Measurements from ENCODE around the gene CETP. TPM values are rescaled to one million over a fixed set of nuclear protein-coding genes. Genes with fewer than 3 reads are reported as not detected.
A peak's percentile ranks its signal among the peaks of the same experiment; 100 is the strongest.
"Not testable (repeated sequence)": the region's sequence is repeated elsewhere in the genome, so short reads cannot be mapped to it uniquely, and the experiment has no call there.

The CETP gene
- polyA plus RNA-seq, 3 donors = 10.2 to 11.9 (median 11.7) TPM

GRCh38 chr16:56931892-56932720, 29.6 kb upstream of the CETP start, which contains the start of gene HERPUD1:
Gene HERPUD1 (plus strand): TSS chr16:56932142. CDS start chr16:56932245, 103 bp downstream.
- peak; percentile 89 to 98 (median 96) for DNase-seq (ENCODE audit: extremely low read depth in 1 of 11, low read depth in 9 of 11, low spot score in 4 of 11)

- DNase-seq (ENCODE audit: extremely low read depth in 1 of 11, low read depth in 9 of 11, low spot score in 4 of 11) = peak in 3 of 11 donors; percentile 39 to 54 (median 46)
Observed at GRCh38 chr16:56932721-56933619, 28.8 kb upstream of the CETP start.

- DNase-seq (ENCODE audit: extremely low read depth in 1 of 11, low read depth in 9 of 11, low spot score in 4 of 11) = no peak
Observed at GRCh38 chr16:56933828-56934598, 27.7 kb upstream of the CETP start.

- not testable (repeated sequence) for DNase-seq (ENCODE audit: extremely low read depth in 1 of 11, low read depth in 9 of 11, low spot score in 4 of 11)
Observed at GRCh38 chr16:56934599-56935145, 27.1 kb upstream of the CETP start.

- DNase-seq (ENCODE audit: extremely low read depth in 1 of 11, low read depth in 9 of 11, low spot score in 4 of 11) = no peak
Observed at GRCh38 chr16:56935201-56935600, 26.5 kb upstream of the CETP start.

GRCh38 chr16:56936491-56936890, 25.3 kb upstream of the CETP start:
- DNase-seq (ENCODE audit: extremely low read depth in 1 of 11, low read depth in 9 of 11, low spot score in 4 of 11) = no peak

GRCh38 chr16:56936950-56937349, 24.8 kb upstream of the CETP start:
- DNase-seq (ENCODE audit: extremely low read depth in 1 of 11, low read depth in 9 of 11, low spot score in 4 of 11) = no peak

- DNase-seq (ENCODE audit: extremely low read depth in 1 of 11, low read depth in 9 of 11, low spot score in 4 of 11) = no peak
Observed at GRCh38 chr16:56938664-56939513, 22.9 kb upstream of the CETP start.

GRCh38 chr16:56939801-56940200, 21.9 kb upstream of the CETP start:
- DNase-seq (ENCODE audit: extremely low read depth in 1 of 11, low read depth in 9 of 11, low spot score in 4 of 11) = no peak

- DNase-seq (ENCODE audit: extremely low read depth in 1 of 11, low read depth in 9 of 11, low spot score in 4 of 11) = no peak
Observed at GRCh38 chr16:56941092-56941491, 20.7 kb upstream of the CETP start.

GRCh38 chr16:56941856-56942331, 19.9 kb upstream of the CETP start:
- no peak for DNase-seq (ENCODE audit: extremely low read depth in 1 of 11, low read depth in 9 of 11, low spot score in 4 of 11)

GRCh38 chr16:56943761-56944375, 17.9 kb upstream of the CETP start:
- DNase-seq (ENCODE audit: extremely low read depth in 1 of 11, low read depth in 9 of 11, low spot score in 4 of 11) = no peak

- no peak for DNase-seq (ENCODE audit: extremely low read depth in 1 of 11, low read depth in 9 of 11, low spot score in 4 of 11)
Observed at GRCh38 chr16:56944954-56945839, 16.6 kb upstream of the CETP start.

- no peak for DNase-seq (ENCODE audit: extremely low read depth in 1 of 11, low read depth in 9 of 11, low spot score in 4 of 11)
Observed at GRCh38 chr16:56945847-56946527, 15.8 kb upstream of the CETP start.

- DNase-seq (ENCODE audit: extremely low read depth in 1 of 11, low read depth in 9 of 11, low spot score in 4 of 11) = no peak
Observed at GRCh38 chr16:56946767-56947603, 14.8 kb upstream of the CETP start.

Data from renal cortex interstitium (tissue), 11 donors.